EH (cell line): ENCODE results near the gene MFSD6.
"Not testable (repeated sequence)": the region's sequence is repeated elsewhere in the genome, so short reads cannot be mapped to it uniquely, and the experiment has no call there.

Experiments used
- DNase-seq: peaks from one replicate; pipeline ENCODE4 v3.0.0-alpha.2; 2015; ENCODE audit warnings: low read depth

Gene MFSD6

GRCh38 chr2:190466819-190467446 lies 58.8 kb downstream of the MFSD6 start:
- peak; percentile 10 for DNase-seq

GRCh38 chr2:190467575-190468083 lies 59.5 kb downstream of the MFSD6 start:
- DNase-seq = peak; percentile 61

GRCh38 chr2:190468354-190468753 lies 60.2 kb downstream of the MFSD6 start:
- DNase-seq = not testable (repeated sequence)

- DNase-seq = peak; percentile 98
Observed at GRCh38 chr2:190468814-190469569, 60.8 kb downstream of the MFSD6 start.

- DNase-seq = peak; percentile 53
Observed at GRCh38 chr2:190469771-190470170, 61.6 kb downstream of the MFSD6 start.

- peak; percentile 6 for DNase-seq
Observed at GRCh38 chr2:190470256-190470826, 62.2 kb downstream of the MFSD6 start.

- DNase-seq = no peak
Observed at GRCh38 chr2:190477661-190478454, 69.7 kb downstream of the MFSD6 start.

- DNase-seq = no peak
Observed at GRCh38 chr2:190478572-190479195, 70.5 kb downstream of the MFSD6 start.

GRCh38 chr2:190481339-190481738 lies 73.2 kb downstream of the MFSD6 start:
- DNase-seq = no peak

- peak; percentile 50 for DNase-seq
Observed at GRCh38 chr2:190482451-190482850, 74.3 kb downstream of the MFSD6 start.

- no peak for DNase-seq
Observed at GRCh38 chr2:190486037-190486623, 78.0 kb downstream of the MFSD6 start.

- no peak for DNase-seq
Observed at GRCh38 chr2:190488516-190489233, 80.5 kb downstream of the MFSD6 start.

GRCh38 chr2:190489475-190489874 lies 81.3 kb downstream of the MFSD6 start:
- DNase-seq = no peak

GRCh38 chr2:190490502-190490901 lies 82.3 kb downstream of the MFSD6 start:
- DNase-seq = no peak

- DNase-seq = no peak
Observed at GRCh38 chr2:190493095-190493494, 84.9 kb downstream of the MFSD6 start.

GRCh38 chr2:190494600-190495227 lies 86.6 kb downstream of the MFSD6 start:
- DNase-seq = not testable (repeated sequence)

- peak; percentile 22 for DNase-seq
Observed at GRCh38 chr2:190497428-190497827, 89.3 kb downstream of the MFSD6 start.

- no peak for DNase-seq
Observed at GRCh38 chr2:190499273-190499672, 91.1 kb downstream of the MFSD6 start.

- no peak for DNase-seq
Observed at GRCh38 chr2:190500054-190500502, 91.9 kb downstream of the MFSD6 start.

- no peak for DNase-seq
Observed at GRCh38 chr2:190501231-190501630, 93.1 kb downstream of the MFSD6 start.
